Natural killer cell (primary cell): ENCODE results near the gene NDUFAF3. TPM values are rescaled to one million over a fixed set of nuclear protein-coding genes. Genes with fewer than 3 reads are reported as not detected.
A peak's percentile ranks its signal among the peaks of the same experiment; 100 is the strongest.

Experiments
- ATAC-seq, 3 donors: fragments of 150-1000 bp in 2 of 3; fragments of 200-7000 bp in 1 of 3; cut with Tn5 transposase; 1 replicate in 1 of 3; 2 replicates in 2 of 3; pipeline ENCODE4 v1.10.0; 2021; ENCODE audit warnings: mild to moderate bottlenecking in 2 of 3, moderate library complexity in 2 of 3
- DNase-seq, 2 donors: peaks; one replicate each; pipeline versions ENCODE4 v3.0.0 to v3.0.0-alpha.2; 2013 to 2021; ENCODE audit warnings: mixed read lengths in 1 of 2
- H3K27ac ChIP-seq: one replicate; pipeline ENCODE4 v1.5.1; 2013; ENCODE audit warnings: mild to moderate bottlenecking, low read length
- H3K27me3 ChIP-seq: one replicate; pipeline ENCODE4 v1.6.1; 2013; ENCODE audit warnings: low read length; ENCODE audit not compliant: control insufficient read depth, insufficient read depth
- H3K36me3 ChIP-seq: one replicate; pipeline ENCODE4 v1.6.1; 2013; ENCODE audit warnings: low read length; ENCODE audit not compliant: control insufficient read depth, insufficient read depth
- H3K4me1 ChIP-seq: one replicate; pipeline ENCODE4 v1.6.1; 2013; ENCODE audit warnings: low read length; ENCODE audit not compliant: control insufficient read depth, insufficient read depth
- H3K4me3 ChIP-seq: one replicate; pipeline ENCODE4 v1.5.1; 2013; ENCODE audit warnings: low read length
- H3K9me3 ChIP-seq: one replicate; pipeline ENCODE4 v1.6.1; 2013; ENCODE audit warnings: low read length; ENCODE audit not compliant: control insufficient read depth, insufficient read depth
- H3K27ac Mint-ChIP-seq, 2 donors: one replicate each; pipeline ENCODE4 v1.8.0; 2022; ENCODE audit warnings: mild to moderate bottlenecking in 2 of 2, mixed read lengths in 2 of 2, moderate library complexity in 1 of 2
- H3K27me3 Mint-ChIP-seq, 2 donors: one replicate each; pipeline ENCODE4 v1.8.0; 2022; ENCODE audit warnings: low read depth in 2 of 2, mixed read lengths in 2 of 2
- H3K36me3 Mint-ChIP-seq: one replicate; pipeline ENCODE4 v1.8.0; 2022; ENCODE audit warnings: mixed read lengths
- H3K4me1 Mint-ChIP-seq, 2 donors: one replicate each; pipeline ENCODE4 v1.8.0; 2022; ENCODE audit warnings: mixed read lengths in 2 of 2
- H3K4me3 Mint-ChIP-seq: one replicate; pipeline ENCODE4 v1.8.0; 2022; ENCODE audit warnings: mild to moderate bottlenecking, moderate library complexity, mixed read lengths
- H3K9me3 Mint-ChIP-seq, 2 donors: one replicate each; pipeline ENCODE4 v1.8.0; 2022; ENCODE audit warnings: mixed read lengths in 2 of 2
- WGBS: methylation state at CpG from one replicate; pipeline ENCODE4 v1.1.7; 2013; ENCODE audit warnings: missing lambda C conversion rate; ENCODE audit not compliant: insufficient coverage; 5-methylcytosine and 5-hydroxymethylcytosine counted together
- intact Hi-C: fragments of 100-400 bp; cut with micrococcal nuclease; formaldehyde crosslinking; loops from one replicate; pipeline ENCODE4 v1.14.2; 2022
- total RNA-seq, 4 donors: library from RNA; stranded (reverse); fragments of 120-200 nt in 1 of 4; gene quantifications; one replicate each; pipeline versions ENCODE4 v1.2.3 to v1.2.4, GENCODE V29; 2013 to 2022
- TF ChIP-seq, protein P1 (sequence below): fragments of 200-600 bp; IDR thresholded peaks from one replicate; pipeline ENCODE4 v1.8.0; 2022; ENCODE audit warnings: antibody characterized with exemption

The NDUFAF3 gene
- total RNA-seq, 3 donors from 2014 or later (not counting 1 experiment from before 2014, with no cell fraction given), result 51.0 to 72.9 (median 66.1) TPM

DNA sequence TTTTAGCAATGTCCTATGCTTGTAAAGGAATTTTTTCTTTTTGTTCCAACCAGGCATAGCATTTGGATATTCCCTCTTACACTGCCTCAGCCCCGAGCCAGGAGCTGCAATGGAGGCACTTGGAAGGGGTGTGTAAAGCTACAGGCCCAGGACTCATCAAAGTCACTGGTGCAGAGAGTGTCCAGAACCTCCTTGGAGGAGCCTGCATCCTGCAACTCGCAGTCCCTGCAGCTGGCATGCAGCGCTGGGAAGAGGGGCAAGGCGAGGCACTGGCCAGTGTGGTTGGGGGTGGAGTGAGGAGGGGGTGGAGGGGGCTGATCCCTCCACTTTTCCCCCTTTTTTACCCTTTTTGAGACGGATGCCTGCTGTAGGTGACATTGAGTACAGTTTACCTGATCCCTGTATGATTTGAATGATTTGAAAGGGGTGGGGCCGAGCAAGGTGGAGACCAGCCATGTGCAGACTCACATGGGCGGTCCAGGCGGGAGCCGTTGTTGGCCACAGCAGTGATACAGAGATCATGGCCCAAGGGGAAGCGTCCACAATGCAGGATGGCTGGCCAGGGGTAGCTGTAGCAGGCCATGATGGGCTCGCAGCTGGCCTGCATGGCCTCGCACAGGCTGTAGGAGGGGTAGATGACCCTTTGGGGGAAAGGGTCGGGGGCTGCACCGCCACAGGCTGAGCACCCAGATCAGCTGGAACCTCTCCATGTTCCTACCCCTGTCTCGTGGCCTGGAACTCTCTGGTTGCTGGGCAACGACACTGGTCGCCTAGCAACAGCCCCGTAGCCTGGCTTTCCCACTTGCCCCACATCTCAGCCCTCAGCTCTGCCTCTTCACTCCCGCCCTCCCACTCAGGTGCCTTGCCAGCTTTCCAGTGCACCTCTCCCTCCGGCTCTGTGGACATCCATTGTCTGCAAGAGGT is 23.9 kb upstream of the NDUFAF3 start:
- 97% methylated on average over 18 of the region's 20 CpGs for WGBS
- Histone ChIP-seq H3K9me3 (no peaks in the 10 kb centered on the region), H3K36me3 (no peaks in the 10 kb centered on the region), H3K27ac (no peak overlapping the region), H3K4me1 (no peaks in the 10 kb centered on the region), H3K27me3 (no peaks in the 10 kb centered on the region), H3K4me3 (no peak overlapping the region)
- Mint-ChIP-seq H3K9me3 (no peaks in the 10 kb centered on the region), H3K4me1 (peaks cover 8 to 14% of the 10 kb centered on the region in 2 donors), H3K4me3 (no peak overlapping the region), H3K36me3 (no peaks in the 10 kb centered on the region), H3K27ac (no peak overlapping the region), H3K27me3 (no peaks in the 10 kb centered on the region)
- intact Hi-C loops, result no loop called here
- ATAC-seq (no peak), DNase-seq (no peak)
- TF ChIP-seq, protein P1, sequence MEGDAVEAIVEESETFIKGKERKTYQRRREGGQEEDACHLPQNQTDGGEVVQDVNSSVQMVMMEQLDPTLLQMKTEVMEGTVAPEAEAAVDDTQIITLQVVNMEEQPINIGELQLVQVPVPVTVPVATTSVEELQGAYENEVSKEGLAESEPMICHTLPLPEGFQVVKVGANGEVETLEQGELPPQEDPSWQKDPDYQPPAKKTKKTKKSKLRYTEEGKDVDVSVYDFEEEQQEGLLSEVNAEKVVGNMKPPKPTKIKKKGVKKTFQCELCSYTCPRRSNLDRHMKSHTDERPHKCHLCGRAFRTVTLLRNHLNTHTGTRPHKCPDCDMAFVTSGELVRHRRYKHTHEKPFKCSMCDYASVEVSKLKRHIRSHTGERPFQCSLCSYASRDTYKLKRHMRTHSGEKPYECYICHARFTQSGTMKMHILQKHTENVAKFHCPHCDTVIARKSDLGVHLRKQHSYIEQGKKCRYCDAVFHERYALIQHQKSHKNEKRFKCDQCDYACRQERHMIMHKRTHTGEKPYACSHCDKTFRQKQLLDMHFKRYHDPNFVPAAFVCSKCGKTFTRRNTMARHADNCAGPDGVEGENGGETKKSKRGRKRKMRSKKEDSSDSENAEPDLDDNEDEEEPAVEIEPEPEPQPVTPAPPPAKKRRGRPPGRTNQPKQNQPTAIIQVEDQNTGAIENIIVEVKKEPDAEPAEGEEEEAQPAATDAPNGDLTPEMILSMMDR, result no peak

DNA sequence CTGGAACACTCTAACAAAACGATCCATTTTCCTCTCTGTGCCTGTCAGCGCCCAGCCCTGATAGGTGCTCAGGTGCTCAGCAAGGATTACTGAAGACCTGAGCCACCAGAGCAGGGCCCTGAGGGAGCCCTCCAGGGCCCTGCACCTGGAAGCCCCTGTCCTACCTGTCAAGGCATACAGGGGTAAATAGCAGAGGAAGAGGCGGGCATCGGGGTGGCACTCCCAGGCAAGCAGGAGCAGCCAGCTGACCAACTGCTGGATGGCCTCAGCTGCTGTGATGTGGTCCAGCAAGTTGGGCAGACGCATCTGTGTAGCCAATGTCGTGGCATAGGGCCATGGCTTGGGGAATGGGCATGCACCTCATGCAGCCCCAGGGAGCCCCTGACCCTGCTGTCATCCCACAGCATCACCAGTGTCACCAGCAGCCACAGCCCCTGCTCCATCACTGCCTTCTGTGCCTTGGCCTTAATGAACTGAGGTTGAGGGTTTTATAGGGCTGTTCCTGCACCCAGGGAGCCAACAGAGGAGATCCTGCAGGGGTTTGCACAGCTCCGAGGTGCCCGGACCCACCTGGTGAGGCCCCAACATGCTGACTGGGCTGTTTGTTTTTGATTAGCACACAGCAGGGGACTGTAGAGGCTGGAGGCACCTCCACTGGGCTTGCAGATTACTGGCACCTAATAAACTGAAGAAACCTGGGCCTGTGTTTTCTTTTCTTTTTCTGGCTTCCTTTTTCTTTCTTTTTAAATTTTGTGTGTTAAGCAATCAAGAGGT is 22.6 kb upstream of the NDUFAF3 start:
- no peak overlapping the region for H3K4me3 ChIP-seq
- intact Hi-C loops, result no loop called here
- no peak for ATAC-seq
- H3K36me3 ChIP-seq, result no peaks in the 10 kb centered on the region
- H3K4me3 Mint-ChIP-seq, result no peak overlapping the region
- no peaks in the 10 kb centered on the region for H3K9me3 ChIP-seq
- 95% methylated on average over 8 of the region's 8 CpGs for whole genome bisulfite sequencing
- no peaks in the 10 kb centered on the region for H3K9me3 Mint-ChIP-seq
- H3K27me3 ChIP-seq, result no peaks in the 10 kb centered on the region
- peaks cover 8% of the 10 kb centered on the region in 2 donors for H3K4me1 Mint-ChIP-seq
- H3K4me1 ChIP-seq, result no peaks in the 10 kb centered on the region
- TF ChIP-seq, protein P1, result no peak
- no peak for DNase-seq
- H3K36me3 Mint-ChIP-seq, result no peaks in the 10 kb centered on the region
- H3K27ac ChIP-seq, result no peak overlapping the region
- no peaks in the 10 kb centered on the region for H3K27me3 Mint-ChIP-seq
- H3K27ac Mint-ChIP-seq, result peak overlapping the region in 1 of 2 donors; percentile 6

DNA sequence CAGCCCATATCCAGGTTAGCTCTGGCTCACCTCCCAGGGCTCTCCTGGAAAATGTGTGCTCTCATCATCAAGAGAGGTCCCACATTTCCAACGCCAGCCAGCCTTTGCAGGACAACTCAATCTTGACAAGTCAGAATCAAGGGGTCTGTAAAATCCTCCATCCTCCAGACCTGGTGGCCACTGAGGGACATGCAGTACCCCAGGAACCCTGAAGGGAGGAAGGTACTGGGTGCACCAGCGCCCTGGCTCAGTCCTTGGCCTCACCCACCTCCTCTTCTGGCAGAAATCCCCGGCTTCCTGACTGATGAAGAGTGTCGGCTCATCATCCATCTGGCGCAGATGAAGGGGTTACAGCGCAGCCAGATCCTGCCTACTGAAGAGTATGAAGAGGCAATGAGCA is 20.8 kb upstream of the NDUFAF3 start:
- Histone ChIP-seq H3K4me1 (peaks cover 4% of the 10 kb centered on the region), H3K9me3 (no peaks in the 10 kb centered on the region), H3K4me3 (no peak overlapping the region), H3K36me3 (no peaks in the 10 kb centered on the region), H3K27ac (no peak overlapping the region), H3K27me3 (no peaks in the 10 kb centered on the region)
- Mint-ChIP-seq H3K27me3 (no peaks in the 10 kb centered on the region), H3K4me3 (no peak overlapping the region), H3K4me1 (peaks cover 0 to 4% of the 10 kb centered on the region in 2 donors), H3K36me3 (no peaks in the 10 kb centered on the region), H3K27ac (no peak overlapping the region), H3K9me3 (no peaks in the 10 kb centered on the region)
- no peak for ATAC-seq
- DNase-seq, result no peak
- WGBS, result 97% methylated on average over 5 of the region's 6 CpGs
- TF ChIP-seq, protein P1, result no peak
- intact Hi-C loops, result no loop called here
